ENCODE measurements around the gene CASP7.
A peak's percentile ranks its signal among the peaks of the same experiment; 100 is the strongest.

CASP7 gene

GRCh38 chr10:113665806-113666354, 13.8 kb upstream of the CASP7 start:
- DNase-seq (ENCODE audit: low read depth in 2 of 2, low spot score in 1 of 2) = no peak

- no peak for DNase-seq (ENCODE audit: low read depth in 2 of 2, low spot score in 1 of 2)
Measured at GRCh38 chr10:113666682-113667252, 12.9 kb upstream of the CASP7 start.

GRCh38 chr10:113680190-113681111, 739 bp downstream of the CASP7 start:
- peak in 1 of 2 donors; percentile 35 for DNase-seq (ENCODE audit: low read depth in 2 of 2, low spot score in 1 of 2)

GRCh38 chr10:113681533-113682470, 2.1 kb downstream of the CASP7 start:
- DNase-seq (ENCODE audit: low read depth in 2 of 2, low spot score in 1 of 2) = no peak

- no peak for DNase-seq (ENCODE audit: low read depth in 2 of 2, low spot score in 1 of 2)
Measured at GRCh38 chr10:113683300-113683699, 3.6 kb downstream of the CASP7 start.

GRCh38 chr10:113686028-113686427, 6.3 kb downstream of the CASP7 start:
- DNase-seq (ENCODE audit: low read depth in 2 of 2, low spot score in 1 of 2) = no peak

GRCh38 chr10:113687037-113687436, 7.3 kb downstream of the CASP7 start:
- DNase-seq (ENCODE audit: low read depth in 2 of 2, low spot score in 1 of 2) = no peak

- DNase-seq (ENCODE audit: low read depth in 2 of 2, low spot score in 1 of 2) = no peak
Measured at GRCh38 chr10:113689057-113689456, 9.3 kb downstream of the CASP7 start.

GRCh38 chr10:113689574-113689973, 9.9 kb downstream of the CASP7 start:
- no peak for DNase-seq (ENCODE audit: low read depth in 2 of 2, low spot score in 1 of 2)

GRCh38 chr10:113690749-113691148, 11.0 kb downstream of the CASP7 start:
- DNase-seq (ENCODE audit: low read depth in 2 of 2, low spot score in 1 of 2) = no peak

- DNase-seq (ENCODE audit: low read depth in 2 of 2, low spot score in 1 of 2) = no peak
Measured at GRCh38 chr10:113691381-113691780, 11.7 kb downstream of the CASP7 start.

GRCh38 chr10:113692271-113692670, 12.6 kb downstream of the CASP7 start:
- DNase-seq (ENCODE audit: low read depth in 2 of 2, low spot score in 1 of 2) = no peak

- no peak for DNase-seq (ENCODE audit: low read depth in 2 of 2, low spot score in 1 of 2)
Measured at GRCh38 chr10:113693348-113693747, 13.6 kb downstream of the CASP7 start.

GRCh38 chr10:113695691-113696090, 16.0 kb downstream of the CASP7 start:
- no peak for DNase-seq (ENCODE audit: low read depth in 2 of 2, low spot score in 1 of 2)

- DNase-seq (ENCODE audit: low read depth in 2 of 2, low spot score in 1 of 2) = no peak
Measured at GRCh38 chr10:113697595-113697994, 17.9 kb downstream of the CASP7 start.

- no peak for DNase-seq (ENCODE audit: low read depth in 2 of 2, low spot score in 1 of 2)
Measured at GRCh38 chr10:113704637-113705343, 25.1 kb downstream of the CASP7 start.

GRCh38 chr10:113705344-113705652, 25.6 kb downstream of the CASP7 start:
- no peak for DNase-seq (ENCODE audit: low read depth in 2 of 2, low spot score in 1 of 2)

- DNase-seq (ENCODE audit: low read depth in 2 of 2, low spot score in 1 of 2) = no peak
Measured at GRCh38 chr10:113706623-113707022, 26.9 kb downstream of the CASP7 start.

- DNase-seq (ENCODE audit: low read depth in 2 of 2, low spot score in 1 of 2) = no peak
Measured at GRCh38 chr10:113708640-113709039, 28.9 kb downstream of the CASP7 start.

- no peak for DNase-seq (ENCODE audit: low read depth in 2 of 2, low spot score in 1 of 2)
Measured at GRCh38 chr10:113709221-113709838, 29.6 kb downstream of the CASP7 start.

All from stimulated activated CD8-positive, alpha-beta memory T cell treated with anti-CD3 and anti-CD28 coated beads, Interleukin-4, amount 100 ng/mL, for 4 hours (primary cell).